Measurements from ENCODE around the gene ZSWIM1.

DNA sequence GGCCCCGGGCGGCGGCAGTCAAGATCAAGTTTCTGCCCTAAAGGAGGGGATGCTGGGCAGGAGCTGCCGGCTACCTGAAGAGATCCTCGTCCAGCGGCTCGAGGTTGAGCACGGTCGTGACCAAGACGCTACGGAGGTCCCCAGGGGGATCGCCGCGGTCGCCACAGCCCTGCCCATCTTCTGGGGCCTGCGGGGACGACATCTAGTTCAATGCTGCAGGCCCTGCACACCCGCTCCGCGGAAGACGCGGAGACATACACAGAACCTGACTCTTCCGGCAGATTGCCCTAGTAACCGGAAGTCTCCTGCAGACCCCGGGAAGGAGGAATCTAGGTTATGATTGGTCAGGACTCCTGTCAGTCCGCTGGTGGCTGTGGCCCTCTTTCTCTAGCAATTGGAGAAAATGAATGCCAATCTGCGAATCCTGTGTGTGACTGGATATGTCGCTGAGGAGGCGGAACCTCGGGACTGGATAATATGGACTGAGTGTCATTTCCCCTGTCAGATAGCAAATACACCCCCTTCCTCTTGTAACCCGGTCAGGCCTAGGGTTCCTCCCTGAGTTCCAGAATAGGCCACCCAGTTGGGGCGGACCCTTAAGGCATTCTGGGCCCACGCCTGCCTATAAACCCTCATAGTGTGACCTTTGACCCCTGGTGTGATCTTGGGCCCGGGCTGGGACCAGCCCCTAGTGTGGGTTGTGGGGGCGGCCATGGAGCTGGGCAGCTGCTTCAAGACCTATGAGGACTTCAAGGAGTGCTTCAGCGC is 23.7 kb upstream of the ZSWIM1 start, which contains the start of the genes ACOT8 and ZSWIM3:
- TF ChIP-seq CTCF (IDR thresholded peaks at IDR 0.05) (no peak), POLR2A (IDR thresholded peaks at IDR 0.05) (no peak)

Measured in testis (tissue), 2 donors.